IPS DF 19.7 (cell line): ENCODE data around the gene DNASE2.
A peak's percentile ranks its signal among the peaks of the same experiment; 100 is the strongest.

Source experiments
- DNase-seq: peaks from one replicate; pipeline ENCODE4 v3.0.0-alpha.2; 2013; ENCODE audit warnings: low read depth, low spot score

The DNASE2 gene

GRCh38 chr19:12886651-12886968 is 5.4 kb upstream of the DNASE2 start:
- no peak for DNase-seq

GRCh38 chr19:12885749-12886650 is 4.8 kb upstream of the DNASE2 start:
- no peak for DNase-seq

- DNase-seq: peak; percentile 94
Observed at GRCh38 chr19:12884926-12885748, 3.9 kb upstream of the DNASE2 start.

- DNase-seq: no peak
Observed at GRCh38 chr19:12884627-12884925, 3.3 kb upstream of the DNASE2 start.

DNA sequence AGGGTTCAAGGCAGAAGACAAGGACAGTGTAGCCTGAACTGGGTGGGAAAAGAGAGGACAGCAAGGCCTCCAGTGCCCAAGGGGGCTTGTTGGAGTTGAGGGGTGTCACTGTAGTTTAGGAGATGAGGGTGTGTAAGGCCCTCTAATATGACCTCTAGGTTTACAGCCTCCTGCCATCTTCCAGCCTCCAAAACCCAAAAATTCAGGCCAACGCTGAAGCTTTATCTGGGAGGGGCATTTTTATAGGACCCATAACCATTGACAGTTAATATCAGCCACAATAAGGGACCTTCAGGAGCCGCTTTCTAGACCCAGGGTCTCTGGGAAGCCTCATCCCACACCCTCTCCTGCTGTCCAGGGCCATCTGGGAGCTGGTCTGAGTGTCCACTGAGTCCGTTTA is 3.0 kb upstream of the DNASE2 start:
- no peak for DNase-seq

DNA sequence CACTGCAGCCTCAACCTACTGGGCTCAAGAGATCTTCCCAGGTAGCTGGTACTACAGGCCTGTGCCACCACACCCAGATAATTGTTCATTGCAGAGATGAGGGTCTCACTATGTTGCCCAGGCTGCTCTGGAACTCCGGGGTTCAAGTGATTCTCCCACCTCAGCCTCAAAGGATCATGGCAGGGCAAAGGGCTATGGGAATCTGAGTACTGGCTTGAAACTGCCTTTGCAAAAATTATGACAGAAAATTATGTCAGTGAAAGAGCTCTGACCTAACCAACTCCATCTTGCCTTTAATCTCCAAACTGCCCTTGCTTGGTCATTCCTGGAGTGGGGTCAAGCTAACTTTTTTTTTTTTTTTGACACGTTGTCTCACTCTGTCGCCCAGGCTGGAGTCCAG is 1.3 kb upstream of the DNASE2 start:
- DNase-seq: no peak

DNA sequence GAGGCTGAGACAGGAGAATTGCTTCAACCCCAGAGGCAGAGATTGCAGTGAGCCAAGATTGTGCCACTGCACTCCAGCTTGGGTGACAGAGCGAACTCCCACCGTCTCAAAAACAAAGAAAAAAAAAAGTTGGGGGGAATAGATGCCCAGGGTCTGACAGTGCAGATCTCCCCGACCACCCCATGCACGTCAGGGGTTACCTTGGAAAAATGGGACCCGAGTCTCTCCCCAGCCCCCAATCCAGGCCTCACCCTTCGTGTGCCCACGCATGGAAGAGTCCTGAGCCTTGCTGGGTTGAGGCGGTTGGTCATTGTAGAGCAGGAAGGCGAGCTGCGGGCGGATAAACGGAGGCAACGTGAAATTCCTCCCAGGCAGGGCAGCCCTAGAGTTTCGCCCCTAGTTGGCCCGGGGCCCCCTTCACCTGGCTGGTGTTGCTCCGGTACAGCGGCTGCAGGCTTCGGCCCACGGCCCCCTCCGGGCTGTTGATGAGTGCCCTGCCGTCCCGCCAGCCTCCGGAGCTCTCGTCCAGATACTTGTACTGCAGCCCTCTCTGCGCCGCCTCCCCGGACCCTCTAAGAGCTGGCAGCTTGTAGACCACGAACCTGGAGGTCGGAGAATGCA is 588 bp downstream of the DNASE2 start:
- no peak for DNase-seq

- DNase-seq: no peak
Observed at GRCh38 chr19:12875086-12875485, 6.2 kb downstream of the DNASE2 start.

DNA sequence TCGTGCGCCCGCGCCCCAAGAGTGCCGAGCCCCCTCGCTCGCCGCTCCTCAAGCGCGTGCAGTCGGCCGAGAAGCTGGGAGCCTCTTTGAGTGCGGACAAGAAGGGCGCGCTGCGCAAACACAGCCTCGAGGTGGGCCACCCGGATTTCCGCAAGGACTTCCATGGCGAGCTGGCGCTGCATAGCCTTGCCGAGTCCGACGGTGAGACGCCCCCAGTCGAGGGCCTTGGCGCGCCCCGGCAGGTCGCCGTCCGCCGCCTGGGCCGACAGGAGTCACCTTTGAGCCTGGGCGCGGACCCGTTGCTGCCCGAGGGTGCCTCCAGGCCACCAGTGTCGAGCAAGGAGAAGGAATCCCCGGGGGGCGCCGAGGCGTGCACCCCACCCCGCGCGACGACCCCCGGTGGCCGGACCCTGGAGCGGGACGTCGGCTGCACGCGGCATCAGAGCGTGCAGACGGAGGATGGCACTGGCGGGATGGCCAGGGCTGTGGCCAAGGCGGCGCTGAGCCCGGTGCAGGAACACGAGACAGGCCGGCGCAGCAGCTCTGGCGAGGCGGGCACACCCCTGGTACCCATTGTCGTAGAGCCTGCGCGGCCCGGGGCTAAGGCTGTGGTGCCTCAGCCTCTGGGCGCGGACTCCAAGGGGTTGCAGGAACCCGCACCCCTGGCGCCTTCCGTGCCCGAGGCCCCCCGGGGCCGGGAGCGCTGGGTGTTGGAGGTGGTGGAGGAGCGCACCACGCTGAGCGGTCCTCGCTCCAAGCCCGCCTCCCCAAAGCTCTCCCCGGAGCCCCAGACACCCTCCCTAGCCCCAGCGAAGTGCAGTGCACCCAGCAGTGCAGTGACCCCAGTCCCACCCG is 7.1 kb downstream of the DNASE2 start:
- DNase-seq: no peak

DNA sequence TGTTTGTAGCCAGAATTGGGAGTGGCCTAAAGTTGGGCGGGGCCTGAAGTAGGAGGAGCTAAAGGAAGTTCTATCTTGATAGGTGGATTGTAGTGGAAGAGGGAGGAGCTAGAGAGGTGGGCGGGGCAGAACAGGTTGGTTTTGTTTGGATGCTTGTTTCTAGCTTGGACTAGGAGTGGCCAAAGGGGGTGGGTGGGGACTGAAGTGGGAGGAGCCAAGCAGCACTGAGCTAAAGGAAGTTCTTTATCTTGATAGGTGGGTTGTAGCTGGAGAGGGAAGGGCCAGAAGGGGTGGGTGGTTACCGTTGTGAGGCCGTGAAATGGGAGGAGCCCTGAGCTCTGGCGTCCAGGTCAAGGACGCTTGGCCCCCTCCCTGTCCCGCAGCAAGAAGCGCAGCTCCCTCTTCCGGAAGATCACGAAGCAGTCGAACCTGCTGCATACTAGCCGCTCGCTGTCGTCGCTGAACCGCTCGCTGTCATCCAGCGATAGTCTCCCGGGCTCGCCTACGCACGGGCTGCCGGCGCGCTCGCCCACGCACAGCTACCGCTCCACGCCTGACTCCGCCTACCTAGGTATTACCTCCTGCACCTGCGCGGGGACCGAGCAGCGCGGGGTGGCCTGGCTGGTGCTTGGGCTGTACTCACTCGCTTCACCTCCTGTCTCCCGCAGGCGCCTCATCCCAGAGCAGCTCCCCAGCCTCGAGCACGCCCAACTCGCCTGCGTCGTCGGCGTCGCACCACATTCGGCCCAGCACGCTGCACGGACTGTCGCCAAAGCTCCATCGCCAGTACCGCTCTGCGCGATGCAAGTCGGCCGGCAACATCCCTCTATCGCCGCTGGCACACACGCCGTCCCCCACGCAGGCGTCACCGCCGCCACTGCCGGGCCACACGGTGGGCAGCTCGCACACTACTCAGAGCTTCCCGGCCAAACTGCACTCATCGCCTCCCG is 8.0 kb downstream of the DNASE2 start:
- peak; percentile 28 for DNase-seq

DNA sequence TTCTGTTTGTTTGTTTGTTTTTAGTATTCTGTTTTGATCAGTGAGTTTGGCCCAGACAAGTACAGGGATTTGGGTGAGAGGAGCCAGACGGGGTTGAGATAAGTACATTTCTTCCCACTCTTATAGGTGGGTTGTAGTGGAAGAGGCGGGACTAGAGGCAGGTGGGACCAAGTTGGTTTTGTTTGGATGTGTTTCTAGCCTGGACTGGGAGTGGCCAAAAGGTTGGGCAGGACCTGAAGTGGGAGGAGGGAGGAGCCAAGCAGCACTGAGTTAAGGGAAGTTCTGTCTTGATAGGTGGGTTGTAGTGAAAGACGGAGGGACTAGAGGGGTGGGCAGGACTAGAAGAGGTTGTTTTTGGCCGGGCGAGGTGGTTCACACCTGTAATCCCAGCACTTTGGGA is 9.0 kb downstream of the DNASE2 start:
- no peak for DNase-seq

DNA sequence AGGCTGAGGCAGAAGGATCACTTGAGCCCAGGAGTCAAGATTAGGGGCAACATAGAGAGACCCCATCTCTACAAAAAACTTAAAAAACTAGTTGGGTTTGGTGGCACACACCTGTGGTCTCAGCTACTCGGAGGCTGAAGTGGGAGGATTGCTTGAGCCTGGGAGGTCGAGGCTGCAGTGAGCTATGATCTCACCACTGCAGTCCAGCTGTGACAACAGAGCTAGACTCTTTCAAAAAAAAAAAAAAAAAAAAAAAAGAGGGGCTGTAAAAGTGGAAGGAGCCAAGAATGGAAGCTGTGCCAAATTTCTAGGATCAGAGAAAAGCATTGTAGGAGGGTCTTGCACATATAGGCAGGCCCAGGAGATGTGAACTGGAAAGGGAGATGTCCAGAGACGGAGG is 9.6 kb downstream of the DNASE2 start:
- no peak for DNase-seq

DNA sequence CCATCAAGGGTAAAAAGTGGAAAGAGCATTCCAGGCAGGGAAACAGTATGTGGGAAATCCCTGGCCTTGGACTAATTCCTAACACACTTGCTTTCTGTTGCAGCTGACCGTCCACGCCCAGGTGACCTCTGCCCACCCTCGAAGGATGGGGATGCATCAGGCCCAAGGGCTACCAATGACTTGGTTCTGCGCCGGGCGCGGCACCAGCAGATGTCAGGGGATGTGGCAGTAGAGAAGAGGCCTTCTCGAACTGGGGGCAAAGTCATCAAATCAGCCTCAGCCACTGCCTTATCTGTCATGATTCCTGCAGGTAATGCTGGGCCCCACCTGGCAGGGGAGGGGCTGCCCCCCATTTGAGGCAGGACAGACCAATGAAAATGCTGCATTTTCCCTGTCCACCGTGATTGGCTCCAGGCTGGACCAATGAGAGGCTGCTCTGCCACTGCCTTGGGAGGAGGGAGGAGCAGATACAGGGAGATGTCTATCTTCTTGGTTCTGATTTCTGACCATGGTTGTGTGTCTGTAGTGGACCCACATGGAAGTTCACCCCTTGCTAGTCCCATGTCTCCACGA is 12.6 kb downstream of the DNASE2 start:
- DNase-seq: no peak

DNA sequence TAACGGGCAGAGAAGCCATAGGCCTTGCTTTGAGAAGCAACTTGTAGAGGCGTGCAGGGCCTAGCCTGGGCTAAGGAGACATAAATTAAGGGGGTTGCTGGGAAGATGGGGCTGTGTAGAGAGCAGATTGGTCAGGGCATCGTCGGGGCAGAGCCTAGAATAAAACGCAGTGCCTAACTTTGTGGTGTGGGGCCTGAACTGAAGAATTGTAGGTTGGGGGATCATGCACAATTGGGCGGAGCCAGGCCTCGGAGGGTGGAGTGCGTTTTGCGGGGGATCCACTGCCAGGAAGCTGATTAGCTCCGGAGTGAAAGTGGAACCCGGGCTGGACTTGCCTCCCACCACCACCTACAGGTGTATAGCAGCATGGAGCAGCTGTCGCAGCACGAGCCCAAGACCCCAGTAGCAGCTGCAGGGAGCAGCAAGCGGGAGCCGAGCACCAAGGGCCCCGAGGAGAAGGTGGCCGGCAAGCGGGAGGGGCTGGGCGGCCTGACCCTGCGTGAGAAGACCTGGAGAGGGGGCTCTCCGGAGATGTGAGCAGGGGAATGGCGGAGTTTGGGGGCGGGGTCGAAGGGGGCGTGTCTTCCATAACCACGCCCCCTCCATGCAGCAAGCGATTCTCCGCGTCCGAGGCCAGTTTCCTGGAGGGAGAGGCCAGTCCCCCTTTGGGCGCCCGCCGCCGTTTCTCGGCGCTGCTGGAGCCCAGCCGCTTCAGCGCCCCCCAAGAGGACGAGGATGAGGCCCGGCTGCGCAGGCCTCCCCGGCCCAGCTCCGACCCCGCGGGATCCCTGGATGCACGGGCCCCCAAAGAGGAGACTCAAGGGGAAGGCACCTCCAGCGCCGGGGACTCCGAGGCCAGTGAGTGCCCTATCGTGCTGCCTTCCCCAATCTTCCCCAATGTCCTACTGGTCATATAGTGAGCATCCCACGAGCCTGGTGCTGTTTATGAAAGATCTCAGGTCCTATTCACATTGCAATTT is 13.8 kb downstream of the DNASE2 start:
- peak; percentile 47 for DNase-seq

- DNase-seq: no peak
Observed at GRCh38 chr19:12866416-12867119, 14.7 kb downstream of the DNASE2 start.

DNA sequence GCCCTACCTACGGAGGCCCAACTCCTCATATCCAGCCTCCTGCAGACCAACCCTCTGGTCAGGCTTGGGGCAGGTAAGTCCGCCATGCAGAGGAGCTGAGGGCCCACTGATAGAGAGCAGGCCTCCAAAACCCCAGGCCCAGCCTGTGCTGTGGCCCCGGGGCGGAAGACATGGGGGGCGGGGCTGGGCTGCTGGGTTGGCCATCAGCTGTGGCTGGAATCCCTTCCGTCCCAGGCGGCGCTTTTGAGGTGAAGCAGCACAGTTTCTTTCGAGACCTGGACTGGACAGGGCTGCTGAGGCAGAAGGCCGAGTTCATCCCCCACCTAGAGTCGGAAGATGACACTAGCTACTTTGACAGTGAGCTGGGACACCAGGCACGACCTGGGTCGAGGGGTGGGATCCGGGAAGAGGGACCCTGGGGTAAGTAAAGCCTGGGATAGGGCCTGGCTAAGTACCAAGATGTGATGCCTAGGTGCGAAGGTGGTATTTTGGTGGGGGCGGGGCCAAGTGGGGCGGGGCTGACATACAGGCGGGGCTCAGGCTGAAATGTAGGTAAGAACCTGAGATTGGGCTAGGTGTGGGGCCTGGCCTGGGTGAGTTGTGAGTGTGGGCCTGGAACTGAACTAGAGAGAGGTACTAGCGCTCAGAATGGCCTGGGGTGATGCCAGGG is 15.4 kb downstream of the DNASE2 start:
- no peak for DNase-seq

DNA sequence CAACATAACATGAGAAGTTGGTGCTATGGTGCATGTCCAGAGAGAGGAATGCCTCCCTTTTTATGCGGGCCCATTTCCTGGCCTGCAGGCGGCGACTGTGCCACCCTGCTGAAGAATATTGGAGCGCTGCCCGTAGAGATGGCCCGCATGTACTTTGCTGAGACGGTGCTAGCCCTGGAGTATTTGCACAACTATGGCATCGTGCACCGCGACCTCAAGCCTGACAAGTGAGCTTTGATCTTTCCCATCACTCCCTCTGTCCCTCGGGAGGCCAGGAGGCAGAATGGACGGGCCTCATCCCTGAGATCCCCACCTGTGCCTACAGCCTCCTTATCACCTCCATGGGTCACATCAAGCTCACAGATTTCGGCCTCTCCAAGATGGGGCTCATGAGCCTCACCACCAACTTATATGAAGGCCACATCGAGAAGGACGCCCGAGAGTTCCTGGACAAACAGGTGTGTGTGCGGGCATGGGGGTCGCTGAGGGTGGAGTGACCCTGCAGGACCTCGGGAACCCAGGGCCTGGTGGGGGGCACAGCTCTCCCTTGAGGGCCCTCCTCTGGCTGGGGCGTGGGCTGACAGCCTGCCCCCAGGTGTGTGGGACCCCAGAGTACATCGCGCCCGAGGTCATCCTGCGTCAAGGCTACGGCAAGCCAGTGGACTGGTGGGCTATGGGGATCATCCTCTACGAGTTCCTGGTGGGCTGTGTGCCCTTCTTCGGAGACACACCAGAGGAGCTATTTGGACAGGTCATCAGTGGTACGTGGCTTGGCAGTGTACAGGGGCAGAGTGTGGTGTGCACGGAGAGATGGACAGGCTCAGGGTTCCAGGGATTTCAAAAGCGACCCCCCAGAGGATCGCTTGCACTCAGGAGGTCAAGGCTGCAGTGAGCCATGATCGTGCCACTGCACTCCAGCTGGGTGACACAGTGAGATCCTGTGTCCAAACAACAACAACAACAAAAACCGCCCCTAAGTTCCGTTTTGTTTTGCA is 16.2 kb downstream of the DNASE2 start:
- no peak for DNase-seq
